ENCODE data around the gene OTOP2. TPM values are rescaled to one million over a fixed set of nuclear protein-coding genes. Genes with fewer than 3 reads are reported as not detected.

The OTOP2 gene
- total RNA-seq, 1 experiment from 2014 or later = 0.11 TPM

DNA sequence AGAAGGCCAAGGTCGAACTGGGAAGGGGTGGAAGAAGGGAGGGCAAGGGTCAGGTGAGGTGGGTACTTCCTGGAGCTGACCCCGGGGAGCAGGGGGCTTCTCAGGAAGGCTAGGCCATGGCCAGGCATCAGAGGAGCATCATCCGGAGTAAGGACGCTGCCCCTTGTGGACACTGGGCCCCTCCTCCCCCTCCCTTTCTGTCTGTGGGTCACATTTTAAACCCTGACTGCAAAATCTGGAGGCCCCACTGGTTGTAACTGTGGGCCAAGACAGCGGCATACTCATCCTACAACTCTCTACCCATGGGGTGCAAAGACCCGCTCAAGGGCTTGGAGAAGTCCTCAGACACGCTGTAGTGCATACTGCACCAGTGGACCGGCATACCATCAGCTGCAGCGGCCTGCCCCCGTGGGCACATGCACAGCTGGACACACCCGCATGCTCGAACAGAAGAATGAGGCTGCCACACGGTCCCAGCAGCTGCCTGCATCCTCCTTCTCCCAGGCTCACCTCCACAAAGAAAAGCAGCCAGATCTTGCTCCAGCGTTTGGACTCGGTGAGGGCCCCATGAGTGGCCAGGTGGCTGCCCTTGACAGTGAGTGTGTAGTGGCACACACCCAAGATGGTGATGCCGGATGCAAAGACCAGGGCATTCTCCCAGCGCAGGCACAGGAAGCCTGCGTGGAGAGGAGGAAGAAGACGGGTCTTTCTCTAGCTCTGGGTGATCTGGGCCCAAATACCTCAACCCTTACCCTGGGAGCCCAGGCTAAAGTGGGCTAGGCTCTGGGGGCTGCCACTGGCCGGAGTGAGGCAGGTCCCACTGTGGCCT, 31.8 kb upstream of the OTOP2 start:
- Histone ChIP-seq H3K9ac (ENCODE audit: extremely low read depth, insufficient read length, low read length) (no peak overlapping the region), H3K56ac (ENCODE audit: insufficient read length, low read depth, low read length) (no peak overlapping the region), H3K18ac (ENCODE audit: insufficient read length, low read depth, low read length) (no peak overlapping the region), H4K20me1 (ENCODE audit: control insufficient read depth, insufficient read depth, insufficient read length) (no peaks in the 10 kb centered on the region), H3K14ac (ENCODE audit: insufficient read depth, low read length) (no peak overlapping the region; the same call in 1 of the 2 replicates), H2BK12ac (ENCODE audit: insufficient read length, low read depth, low read length) (no peak overlapping the region), H3K9me3 (ENCODE audit: control insufficient read depth, low read depth, low read length) (no peaks in the 10 kb centered on the region), H4K5ac (ENCODE audit: insufficient read length, low read depth, low read length) (no peak overlapping the region), H3K4me2 (ENCODE audit: insufficient read depth, insufficient read length, low read length) (no peak overlapping the region), H2AK5ac (ENCODE audit: insufficient read length, low read length) (no peak overlapping the region), H2BK20ac (ENCODE audit: low read depth, low read length, poor library complexity, severe bottlenecking) (no peak overlapping the region), H2BK5ac (ENCODE audit: insufficient read length, low read length) (no peak overlapping the region), H3K27ac (ENCODE audit: insufficient read length, low read depth, low read length) (no peak overlapping the region), H3K4ac (ENCODE audit: low read depth, low read length) (no peak overlapping the region), H4K91ac (ENCODE audit: insufficient read length, low read depth, low read length) (no peak overlapping the region), H2AFZ (ENCODE audit: low read length) (no peak overlapping the region), H4K8ac (replicated peaks; ENCODE audit: insufficient read length, low read depth, low read length) (no peak overlapping the region), H2BK15ac (ENCODE audit: low read depth, low read length) (no peak overlapping the region), H3K79me1 (ENCODE audit: insufficient read depth, low read depth, low read length, poor library complexity, severe bottlenecking) (no peaks in the 10 kb centered on the region), H3K4me1 (ENCODE audit: insufficient read depth, low read length) (no peaks in the 10 kb centered on the region), H3K27me3 (ENCODE audit: insufficient read depth, low read length) (peaks cover 27% of the 10 kb centered on the region; the same call in 1 of the 2 replicates), H3K23ac (ENCODE audit: insufficient read length, low read depth, low read length) (no peak overlapping the region), H2BK120ac (ENCODE audit: low read depth, low read length, poor library complexity, severe bottlenecking) (no peak overlapping the region), H3T11ph (ENCODE audit: low read length) (no peak overlapping the region), H3K23me2 (ENCODE audit: insufficient read length, low read depth, low read length, poor library complexity, severe bottlenecking) (peaks cover 8% of the 10 kb centered on the region), H3K79me2 (ENCODE audit: insufficient read depth, low read length) (no peaks in the 10 kb centered on the region)
- H3K27ac Mint-ChIP-seq = no peak overlapping the region
- peaks cover 9 to 19% of the 10 kb centered on the region in 2 experiments for H3K4me1 Mint-ChIP-seq
- peaks cover 88% of the 10 kb centered on the region for H3K27me3 Mint-ChIP-seq (ENCODE audit: low read depth)
- TF ChIP-seq, protein P1, sequence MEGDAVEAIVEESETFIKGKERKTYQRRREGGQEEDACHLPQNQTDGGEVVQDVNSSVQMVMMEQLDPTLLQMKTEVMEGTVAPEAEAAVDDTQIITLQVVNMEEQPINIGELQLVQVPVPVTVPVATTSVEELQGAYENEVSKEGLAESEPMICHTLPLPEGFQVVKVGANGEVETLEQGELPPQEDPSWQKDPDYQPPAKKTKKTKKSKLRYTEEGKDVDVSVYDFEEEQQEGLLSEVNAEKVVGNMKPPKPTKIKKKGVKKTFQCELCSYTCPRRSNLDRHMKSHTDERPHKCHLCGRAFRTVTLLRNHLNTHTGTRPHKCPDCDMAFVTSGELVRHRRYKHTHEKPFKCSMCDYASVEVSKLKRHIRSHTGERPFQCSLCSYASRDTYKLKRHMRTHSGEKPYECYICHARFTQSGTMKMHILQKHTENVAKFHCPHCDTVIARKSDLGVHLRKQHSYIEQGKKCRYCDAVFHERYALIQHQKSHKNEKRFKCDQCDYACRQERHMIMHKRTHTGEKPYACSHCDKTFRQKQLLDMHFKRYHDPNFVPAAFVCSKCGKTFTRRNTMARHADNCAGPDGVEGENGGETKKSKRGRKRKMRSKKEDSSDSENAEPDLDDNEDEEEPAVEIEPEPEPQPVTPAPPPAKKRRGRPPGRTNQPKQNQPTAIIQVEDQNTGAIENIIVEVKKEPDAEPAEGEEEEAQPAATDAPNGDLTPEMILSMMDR (conservative IDR thresholded peaks at IDR 0.05) = no peak; the same call in 2 of the 3 replicates
- no peaks in the 10 kb centered on the region for H3K9me3 Mint-ChIP-seq
- no peak for DNase-seq
- WGBS (ENCODE audit: extremely low coverage, insufficient read length, low lambda C conversion rate) = no CpG with 5 or more reads among the region's 20 CpGs
- H3K4me3 Mint-ChIP-seq = peak overlapping the region in 1 of 2 experiments; percentile 60; a peak in 2 of 5 replicates
- no peaks in the 10 kb centered on the region for H3K36me3 Mint-ChIP-seq (ENCODE audit: insufficient read depth in 1 of 3, low read depth in 3 of 3)

All from H9 (cell line).